BLaER1 (cell line): ENCODE measurements around the gene PPP5C.
A peak's percentile ranks its signal among the peaks of the same experiment; 100 is the strongest.
"Not testable (repeated sequence)": the region's sequence is repeated elsewhere in the genome, so short reads cannot be mapped to it uniquely, and the experiment has no call there.

ENCODE experiments used
- H3K27ac ChIP-seq: shearing (Covaris generic); formaldehyde crosslinking; 2 replicates; pipeline ENCODE4 v1.8.1; 2022
- H3K27me3 ChIP-seq: shearing (Covaris generic); formaldehyde crosslinking; 2 replicates; pipeline ENCODE4 v1.8.1; 2022
- H3K36me3 ChIP-seq: shearing (Covaris generic); formaldehyde crosslinking; 2 replicates; pipeline ENCODE4 v1.8.1; 2022
- H3K4me1 ChIP-seq: shearing (Covaris generic); formaldehyde crosslinking; 2 replicates; pipeline ENCODE4 v1.8.1; 2022
- H3K4me2 ChIP-seq: shearing (Covaris generic); formaldehyde crosslinking; 2 replicates; pipeline ENCODE4 v1.8.1; 2022
- H3K4me3 ChIP-seq: shearing (Covaris generic); formaldehyde crosslinking; 2 replicates; pipeline ENCODE4 v1.8.1; 2022
- H3K9ac ChIP-seq: shearing (Covaris generic); formaldehyde crosslinking; 2 replicates; pipeline ENCODE4 v1.8.1; 2022
- H3K9me3 ChIP-seq: shearing (Covaris generic); formaldehyde crosslinking; 2 replicates; pipeline ENCODE4 v1.8.1; 2022
- H4K20me1 ChIP-seq: shearing (Covaris generic); formaldehyde crosslinking; 2 replicates; pipeline ENCODE4 v1.8.1; 2022
- Cebpa-rat ChIP-seq: shearing (Covaris generic); IDR thresholded peaks from 2 replicates; pipeline ENCODE4 v1.8.1; 2022

The PPP5C gene

DNA sequence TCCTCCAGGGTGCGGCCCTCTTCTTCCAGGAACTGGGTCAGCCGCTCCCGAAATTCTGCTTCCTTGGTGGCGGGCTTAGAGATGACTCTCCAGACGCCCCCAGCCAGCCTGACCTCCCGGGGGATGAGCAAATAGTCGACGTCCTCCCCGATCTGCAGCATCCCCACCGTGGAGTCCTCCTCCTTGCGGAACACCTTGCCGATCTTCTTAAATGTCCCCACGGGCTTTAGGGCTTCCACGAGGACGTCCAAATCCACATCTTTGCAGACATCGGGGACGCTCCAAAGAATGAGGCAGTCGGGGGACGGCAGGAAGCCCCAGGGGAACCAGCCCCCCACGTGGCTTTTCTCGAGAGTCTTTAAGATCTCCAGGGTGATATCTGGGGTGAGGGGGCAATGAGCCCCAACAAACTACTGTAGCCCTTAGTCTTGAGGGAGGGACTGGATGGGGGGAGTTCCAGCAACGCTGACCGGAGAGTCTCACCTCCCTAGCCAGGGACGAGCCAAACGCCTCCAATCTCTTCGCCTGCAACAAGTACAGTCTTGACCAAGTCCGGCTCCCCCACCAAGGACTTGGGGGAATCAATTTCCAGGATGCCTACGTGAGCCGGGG lies 65.9 kb downstream of the PPP5C start:
- H3K27ac ChIP-seq: no peak overlapping the region
- no peaks in the 10 kb centered on the region for H4K20me1 ChIP-seq
- peaks cover 56% of the 10 kb centered on the region for H3K4me1 ChIP-seq
- H3K9ac ChIP-seq: no peak overlapping the region
- no peak for TF ChIP-seq Cebpa-rat
- H3K4me2 ChIP-seq: no peak overlapping the region
- 0 out of 2 replicates have a peak, but pooled peaks cover 8% of the 10 kb centered on the region for H3K9me3 ChIP-seq
- H3K4me3 ChIP-seq: no peak overlapping the region
- H3K36me3 ChIP-seq: no peaks in the 10 kb centered on the region
- H3K27me3 ChIP-seq: peaks cover 23% of the 10 kb centered on the region

DNA sequence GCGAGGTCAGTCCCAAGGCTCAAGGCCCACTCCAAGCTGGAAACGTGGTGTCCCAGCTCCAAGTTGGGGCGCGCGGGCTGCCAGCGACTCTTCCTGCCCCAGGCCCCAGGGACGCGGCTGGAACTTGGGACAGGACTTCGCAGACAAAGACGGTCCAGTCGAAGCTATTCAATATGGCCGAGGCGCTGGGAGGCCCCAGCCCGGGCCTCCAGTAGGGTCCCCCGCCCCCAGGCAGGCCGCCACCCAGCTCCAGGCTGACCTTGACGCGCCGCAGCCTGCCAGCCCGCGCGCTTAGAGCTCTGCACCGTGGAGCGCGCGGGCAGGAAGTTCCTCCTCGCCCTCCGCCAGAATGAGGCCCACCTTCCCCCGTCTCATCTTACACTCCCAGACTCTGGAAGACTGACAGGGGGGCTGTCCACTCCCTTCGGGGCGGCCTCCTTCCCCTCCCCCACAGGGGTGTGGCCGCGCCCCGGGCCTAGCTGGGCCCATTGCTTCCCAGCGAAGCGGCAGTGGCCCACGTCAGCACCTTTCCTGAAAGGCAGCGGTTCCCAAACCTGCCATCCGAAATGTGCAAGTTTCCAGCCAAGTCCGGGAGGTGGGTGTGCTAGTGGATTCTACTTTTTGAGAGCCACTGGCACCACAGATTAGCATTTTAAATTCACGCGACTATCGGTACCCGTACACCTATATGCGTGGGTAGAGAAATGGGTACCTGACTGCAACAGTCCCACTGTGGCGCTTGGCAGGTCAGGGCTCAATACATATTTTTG lies 66.6 kb downstream of the PPP5C start, which contains the start of gene CCDC8:
CCDC8 (minus strand) TSS at position 303 of the 770 bp plus-strand sequence. CDS start 754 bp downstream, outside the sequence.
- 0 out of 2 replicates have a peak, but pooled peaks cover 8% of the 10 kb centered on the region for H3K9me3 ChIP-seq
- H3K27me3 ChIP-seq: peaks cover 23% of the 10 kb centered on the region
- no peak within 1 kb of the TSS for H3K27ac ChIP-seq
- H3K36me3 ChIP-seq: no peaks in the 10 kb centered on the region
- no peaks in the 10 kb centered on the region for H4K20me1 ChIP-seq
- no peak for TF ChIP-seq Cebpa-rat
- H3K4me2 ChIP-seq: no peak within 1 kb of the TSS
- no peak within 1 kb of the TSS for H3K4me3 ChIP-seq
- no peak within 1 kb of the TSS for H3K9ac ChIP-seq
- peaks cover 50% of the 10 kb centered on the region for H3K4me1 ChIP-seq

- H3K27me3 ChIP-seq: peaks cover 23% of the 10 kb centered on the region
- H3K36me3 ChIP-seq, H3K9me3 ChIP-seq, H3K4me3 ChIP-seq, H3K27ac ChIP-seq, H4K20me1 ChIP-seq, H3K9ac ChIP-seq: not testable (repeated sequence)
- H3K4me1 ChIP-seq: peaks cover 44% of the 10 kb centered on the region
- peak overlapping the region; percentile 74 for H3K4me2 ChIP-seq
These were observed 68.0 kb downstream of the PPP5C start for GRCh38 chr19:46414899-46415298.

DNA sequence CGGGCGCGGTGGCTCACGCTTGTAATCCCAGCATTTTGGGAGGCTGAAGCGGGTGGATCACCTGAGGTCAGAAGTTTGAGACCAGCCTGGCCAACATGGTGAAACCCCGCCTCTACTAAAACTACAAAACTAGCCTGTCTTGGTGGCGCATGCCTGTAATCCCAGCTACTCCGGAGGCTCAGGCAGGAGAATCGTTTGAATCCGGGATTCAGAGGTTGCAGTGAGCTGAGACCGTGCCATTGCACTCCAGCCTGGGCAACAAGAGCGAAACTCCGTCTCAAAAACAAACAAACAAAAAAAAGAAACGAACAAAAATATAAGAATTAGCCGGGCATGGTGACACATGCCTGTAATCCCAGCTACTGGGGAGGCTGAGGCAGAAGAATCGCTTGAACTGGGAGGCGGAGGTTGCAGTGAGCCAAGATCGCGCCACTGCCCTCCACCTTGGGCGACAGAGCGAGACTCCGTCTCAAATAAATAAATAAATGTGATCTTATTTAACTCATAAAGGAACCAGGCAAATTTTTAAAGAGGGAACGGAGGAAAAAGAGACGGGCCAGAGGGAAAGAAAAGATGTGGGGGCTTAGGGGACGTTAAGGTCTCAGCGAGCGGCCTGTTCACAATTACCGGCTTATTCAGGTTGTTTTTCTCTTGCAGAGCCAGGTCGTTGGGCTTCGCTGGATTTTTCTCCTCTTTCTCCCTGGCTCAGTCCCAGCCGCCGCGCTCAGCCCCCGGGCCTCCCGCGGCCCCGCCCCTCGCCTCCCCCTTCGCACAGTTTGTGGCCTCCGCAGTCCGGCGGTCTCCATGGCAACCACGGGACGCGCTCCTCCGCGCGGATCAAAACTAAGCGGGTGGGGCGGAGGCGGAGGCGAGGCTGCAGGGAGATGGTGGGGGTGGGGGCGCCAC lies 69.2 kb downstream of the PPP5C start:
- H4K20me1 ChIP-seq, H3K27ac ChIP-seq, H3K9me3 ChIP-seq, H3K9ac ChIP-seq, H3K36me3 ChIP-seq: not testable (repeated sequence)
- Histone ChIP-seq H3K27me3 (peaks cover 22% of the 10 kb centered on the region), H3K4me3 (peak overlapping the region; percentile 51), H3K4me1 (peaks cover 47% of the 10 kb centered on the region), H3K4me2 (peak overlapping the region; percentile 74)

DNA sequence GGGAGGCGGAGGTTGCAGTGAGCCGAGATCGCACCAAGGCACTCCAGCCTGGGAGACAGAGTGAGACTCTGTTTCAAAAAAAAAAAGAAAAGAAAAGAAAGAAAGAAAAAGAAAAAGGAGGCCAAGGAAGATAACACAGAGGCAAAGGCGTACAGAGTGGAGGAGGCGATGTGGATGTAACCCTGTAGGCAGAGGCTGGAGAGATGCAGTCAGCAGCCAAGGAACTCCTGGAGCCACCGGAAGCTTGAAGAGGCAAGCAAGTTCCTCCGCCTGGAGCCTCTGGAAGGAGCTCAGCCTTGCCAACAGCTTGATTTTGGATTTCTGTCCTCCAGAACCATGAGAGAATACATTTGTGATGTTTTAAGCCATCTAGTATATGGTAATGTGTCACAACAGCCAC lies 73.2 kb downstream of the PPP5C start:
- Histone ChIP-seq H3K4me1 (peaks cover 60% of the 10 kb centered on the region), H4K20me1 (no peaks in the 10 kb centered on the region), H3K27me3 (peaks cover 4% of the 10 kb centered on the region; the same call in 1 of the 2 replicates), H3K9ac (peak overlapping the region; percentile 24; the same call in 1 of the 2 replicates), H3K9me3 (no peaks in the 10 kb centered on the region), H3K4me2 (peak overlapping the region; percentile 63), H3K4me3 (no peak overlapping the region), H3K27ac (peak overlapping the region; percentile 38; the same call in 1 of the 2 replicates), H3K36me3 (no peaks in the 10 kb centered on the region)
- no peak for TF ChIP-seq Cebpa-rat

GRCh38 chr19:46422344-46422743 lies 75.5 kb downstream of the PPP5C start:
- H3K27me3 ChIP-seq: peaks cover 27% of the 10 kb centered on the region
- H3K4me2 ChIP-seq: no peak overlapping the region
- H3K4me1 ChIP-seq: peaks cover 44% of the 10 kb centered on the region
- H4K20me1 ChIP-seq: no peaks in the 10 kb centered on the region
- no peaks in the 10 kb centered on the region for H3K36me3 ChIP-seq
- no peak overlapping the region for H3K4me3 ChIP-seq
- H3K27ac ChIP-seq: no peak overlapping the region
- no peak for TF ChIP-seq Cebpa-rat
- no peak overlapping the region for H3K9ac ChIP-seq
- H3K9me3 ChIP-seq: no peaks in the 10 kb centered on the region; the same call in 1 of the 2 replicates

- Histone ChIP-seq H3K4me1 (peaks cover 46% of the 10 kb centered on the region), H3K9ac (no peak overlapping the region), H3K4me2 (no peak overlapping the region), H3K9me3 (no peaks in the 10 kb centered on the region; the same call in 1 of the 2 replicates), H3K36me3 (no peaks in the 10 kb centered on the region), H4K20me1 (no peaks in the 10 kb centered on the region), H3K4me3 (no peak overlapping the region), H3K27me3 (peaks cover 35% of the 10 kb centered on the region), H3K27ac (no peak overlapping the region)
- TF ChIP-seq Cebpa-rat: no peak
These were observed 76.3 kb downstream of the PPP5C start for GRCh38 chr19:46423188-46423587.

DNA sequence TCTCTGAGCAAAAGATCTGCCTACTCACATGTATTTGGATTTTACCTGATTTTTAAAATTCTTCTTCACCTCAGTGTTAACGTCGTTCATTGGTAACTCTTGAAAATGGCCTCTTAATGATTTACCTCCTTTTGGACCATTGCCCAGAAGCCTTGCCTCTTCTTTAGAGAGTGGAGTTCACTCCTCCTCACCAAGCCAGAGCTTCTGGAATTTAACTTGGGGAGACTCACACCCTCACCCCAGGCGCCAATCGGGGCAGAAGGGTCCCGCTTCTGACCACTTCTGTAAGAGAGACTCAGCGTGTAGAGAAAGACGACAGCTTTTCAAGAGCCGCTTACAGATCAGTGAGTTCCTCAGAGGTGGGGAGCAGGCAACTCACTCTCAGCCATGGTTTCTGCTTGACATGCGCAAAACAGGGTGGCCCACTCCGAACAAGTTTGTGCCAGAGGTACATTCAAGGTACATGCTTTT lies 79.2 kb downstream of the PPP5C start:
- no peak for TF ChIP-seq Cebpa-rat
- no peak overlapping the region for H3K4me3 ChIP-seq
- H3K4me2 ChIP-seq: no peak overlapping the region
- H3K27ac ChIP-seq: no peak overlapping the region
- no peak overlapping the region for H3K9ac ChIP-seq
- H3K27me3 ChIP-seq: peaks cover 37% of the 10 kb centered on the region
- peaks cover 56% of the 10 kb centered on the region for H3K4me1 ChIP-seq
- no peaks in the 10 kb centered on the region for H3K36me3 ChIP-seq
- H3K9me3 ChIP-seq: no peaks in the 10 kb centered on the region; the same call in 1 of the 2 replicates
- no peaks in the 10 kb centered on the region for H4K20me1 ChIP-seq

- no peak overlapping the region for H3K9ac ChIP-seq
- H3K4me2 ChIP-seq: 0 out of 2 replicates have a peak overlapping the region, but pooled peaks have one; percentile 17
These were observed 79.7 kb downstream of the PPP5C start for GRCh38 chr19:46426506-46427162.

More at GRCh38 chr19:46426506-46427162, 79.7 kb downstream of the PPP5C start:
- Histone ChIP-seq H3K36me3 (no peaks in the 10 kb centered on the region), H4K20me1 (no peaks in the 10 kb centered on the region), H3K27me3 (peaks cover 37% of the 10 kb centered on the region), H3K27ac (no peak overlapping the region), H3K4me1 (peaks cover 60% of the 10 kb centered on the region), H3K9me3 (no peaks in the 10 kb centered on the region; the same call in 1 of the 2 replicates), H3K4me3 (no peak overlapping the region)
- TF ChIP-seq Cebpa-rat: no peak
